Body of pancreas (tissue), 4 donors: Measurements from ENCODE around the gene KCTD4.

Experiments
- CTCF ChIP-seq, 7 experiments: fragments of 450-650 bp in 4 of 7; fragments of 200-600 bp in 3 of 7; sonication (generic) in 3 of 7; IDR thresholded peaks; one replicate each; pipeline ENCODE4 v1.5.1; 2016 to 2019; ENCODE audit warnings: antibody characterized with exemption in 7 of 7
- POLR2A ChIP-seq, 3 donors: fragments of 450-650 bp; IDR thresholded peaks; one replicate each; pipeline ENCODE4 v1.6.1; 2016; ENCODE audit warnings: antibody characterized with exemption in 3 of 3, mild to moderate bottlenecking in 2 of 3

- TF ChIP-seq CTCF (IDR thresholded peaks at IDR 0.05) (no peak), POLR2A (IDR thresholded peaks at IDR 0.05) (no peak)
These were observed 17.8 kb upstream of the KCTD4 start for GRCh38 chr13:45218689-45219088.
